SK-N-SH treated with all-trans-retinoic acid at 6 μM for 48 hours (cell line): ENCODE results near the gene KCNC4.

Experiments used
- ESRRG ChIP-seq: fragments of 250-450 bp; sonication (Bioruptor Pico); IDR thresholded peaks from 2 replicates; pipeline ENCODE4 v1.6.1; 2021; ENCODE audit warnings: mild to moderate bottlenecking
- PPARA ChIP-seq: fragments of 250-450 bp; sonication (Bioruptor Pico); IDR thresholded peaks from 2 replicates; pipeline ENCODE4 v1.5.0; 2020; ENCODE audit warnings: mild to moderate bottlenecking, borderline replicate concordance
- RARB ChIP-seq: fragments of 250-450 bp; sonication (Bioruptor Pico); IDR thresholded peaks from 2 replicates; pipeline ENCODE4 v1.8.0; 2021; ENCODE audit warnings: mild to moderate bottlenecking, moderate library complexity
- ZFP30 ChIP-seq: fragments of 450-650 bp; formaldehyde crosslinking; IDR thresholded peaks from 2 replicates; pipeline ENCODE4 v1.5.0; 2022; ENCODE audit warnings: mild to moderate bottlenecking, moderate library complexity
- ZNF565 ChIP-seq: fragments of 450-650 bp; formaldehyde crosslinking; conservative IDR thresholded peaks from 2 replicates; pipeline ENCODE4 v1.5.0; 2020; ENCODE audit warnings: low read depth, mild to moderate bottlenecking, moderate library complexity
- TF ChIP-seq, protein P1 (sequence below): fragments of 250-450 bp; sonication (Bioruptor Pico); IDR thresholded peaks from 2 replicates; pipeline ENCODE4 v1.8.0; 2020; ENCODE audit warnings: mild to moderate bottlenecking, moderate library complexity, borderline replicate concordance
- TF ChIP-seq, protein P2 (sequence below): fragments of 250-450 bp; sonication (Bioruptor Pico); IDR thresholded peaks from 2 replicates; pipeline ENCODE4 v1.5.1; 2020; ENCODE audit warnings: low read depth, mild to moderate bottlenecking, moderate library complexity

DNA sequence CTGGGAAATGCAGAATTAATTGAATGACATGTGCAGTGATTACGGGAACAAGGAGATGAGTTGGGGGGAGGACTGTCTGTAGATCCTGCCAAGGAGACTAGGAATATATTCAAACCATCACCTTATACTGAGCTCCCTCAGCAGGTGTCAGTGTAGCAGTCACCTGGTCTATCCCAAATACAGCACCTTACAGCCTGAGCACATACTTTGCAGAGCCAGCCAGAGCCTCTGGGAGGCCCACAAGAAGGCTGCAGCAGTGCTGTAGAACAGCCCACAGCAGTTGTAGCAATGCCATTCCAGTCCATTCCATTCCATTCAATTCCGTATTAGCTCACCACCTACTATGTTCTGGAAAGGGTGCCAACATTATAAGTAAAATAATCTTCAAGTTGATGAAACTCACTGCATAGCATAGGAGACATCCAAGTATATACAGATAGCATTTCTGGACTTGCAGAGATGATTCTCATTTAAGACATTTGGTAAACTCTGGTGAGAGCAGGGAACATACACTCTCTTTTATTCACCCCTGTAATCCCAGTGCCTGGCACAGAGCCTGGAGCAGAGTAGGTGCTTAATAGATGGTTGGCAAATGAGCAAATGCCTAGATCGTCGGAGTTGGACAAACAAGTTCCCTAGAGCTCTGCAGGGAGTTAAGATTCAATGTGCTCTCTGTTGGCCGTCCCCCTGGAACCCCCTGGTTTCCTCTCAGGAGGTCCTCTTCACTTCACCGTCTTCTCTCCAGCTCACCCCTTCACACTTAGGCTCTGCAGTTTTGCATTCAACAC, 44.7 kb downstream of the KCNC4 start:
- TF ChIP-seq RARB (CRISPR knock-in tag) (no peak), ZFP30 (CRISPR knock-in tag) (no peak), ZNF565 (CRISPR knock-in tag) (no peak), ESRRG (CRISPR knock-in tag) (no peak), PPARA (CRISPR knock-in tag) (no peak)
- TF ChIP-seq, protein P1, sequence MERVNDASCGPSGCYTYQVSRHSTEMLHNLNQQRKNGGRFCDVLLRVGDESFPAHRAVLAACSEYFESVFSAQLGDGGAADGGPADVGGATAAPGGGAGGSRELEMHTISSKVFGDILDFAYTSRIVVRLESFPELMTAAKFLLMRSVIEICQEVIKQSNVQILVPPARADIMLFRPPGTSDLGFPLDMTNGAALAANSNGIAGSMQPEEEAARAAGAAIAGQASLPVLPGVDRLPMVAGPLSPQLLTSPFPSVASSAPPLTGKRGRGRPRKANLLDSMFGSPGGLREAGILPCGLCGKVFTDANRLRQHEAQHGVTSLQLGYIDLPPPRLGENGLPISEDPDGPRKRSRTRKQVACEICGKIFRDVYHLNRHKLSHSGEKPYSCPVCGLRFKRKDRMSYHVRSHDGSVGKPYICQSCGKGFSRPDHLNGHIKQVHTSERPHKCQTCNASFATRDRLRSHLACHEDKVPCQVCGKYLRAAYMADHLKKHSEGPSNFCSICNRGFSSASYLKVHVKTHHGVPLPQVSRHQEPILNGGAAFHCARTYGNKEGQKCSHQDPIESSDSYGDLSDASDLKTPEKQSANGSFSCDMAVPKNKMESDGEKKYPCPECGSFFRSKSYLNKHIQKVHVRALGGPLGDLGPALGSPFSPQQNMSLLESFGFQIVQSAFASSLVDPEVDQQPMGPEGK (CRISPR knock-in tag) = no peak
- TF ChIP-seq, protein P2, sequence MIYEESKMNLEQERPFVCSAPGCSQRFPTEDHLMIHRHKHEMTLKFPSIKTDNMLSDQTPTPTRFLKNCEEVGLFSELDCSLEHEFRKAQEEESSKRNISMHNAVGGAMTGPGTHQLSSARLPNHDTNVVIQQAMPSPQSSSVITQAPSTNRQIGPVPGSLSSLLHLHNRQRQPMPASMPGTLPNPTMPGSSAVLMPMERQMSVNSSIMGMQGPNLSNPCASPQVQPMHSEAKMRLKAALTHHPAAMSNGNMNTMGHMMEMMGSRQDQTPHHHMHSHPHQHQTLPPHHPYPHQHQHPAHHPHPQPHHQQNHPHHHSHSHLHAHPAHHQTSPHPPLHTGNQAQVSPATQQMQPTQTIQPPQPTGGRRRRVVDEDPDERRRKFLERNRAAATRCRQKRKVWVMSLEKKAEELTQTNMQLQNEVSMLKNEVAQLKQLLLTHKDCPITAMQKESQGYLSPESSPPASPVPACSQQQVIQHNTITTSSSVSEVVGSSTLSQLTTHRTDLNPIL = no peak
